ENCODE data around the gene SPG7. TPM values are rescaled to one million over a fixed set of nuclear protein-coding genes. Genes with fewer than 3 reads are reported as not detected.

The SPG7 gene
- total and polyA plus RNA-seq, 9 of the 15 experiments (the other 6 are each of a cell fraction or from before 2014, with no cell fraction given): 5.8 to 89.1 (median 49.4) TPM

DNA sequence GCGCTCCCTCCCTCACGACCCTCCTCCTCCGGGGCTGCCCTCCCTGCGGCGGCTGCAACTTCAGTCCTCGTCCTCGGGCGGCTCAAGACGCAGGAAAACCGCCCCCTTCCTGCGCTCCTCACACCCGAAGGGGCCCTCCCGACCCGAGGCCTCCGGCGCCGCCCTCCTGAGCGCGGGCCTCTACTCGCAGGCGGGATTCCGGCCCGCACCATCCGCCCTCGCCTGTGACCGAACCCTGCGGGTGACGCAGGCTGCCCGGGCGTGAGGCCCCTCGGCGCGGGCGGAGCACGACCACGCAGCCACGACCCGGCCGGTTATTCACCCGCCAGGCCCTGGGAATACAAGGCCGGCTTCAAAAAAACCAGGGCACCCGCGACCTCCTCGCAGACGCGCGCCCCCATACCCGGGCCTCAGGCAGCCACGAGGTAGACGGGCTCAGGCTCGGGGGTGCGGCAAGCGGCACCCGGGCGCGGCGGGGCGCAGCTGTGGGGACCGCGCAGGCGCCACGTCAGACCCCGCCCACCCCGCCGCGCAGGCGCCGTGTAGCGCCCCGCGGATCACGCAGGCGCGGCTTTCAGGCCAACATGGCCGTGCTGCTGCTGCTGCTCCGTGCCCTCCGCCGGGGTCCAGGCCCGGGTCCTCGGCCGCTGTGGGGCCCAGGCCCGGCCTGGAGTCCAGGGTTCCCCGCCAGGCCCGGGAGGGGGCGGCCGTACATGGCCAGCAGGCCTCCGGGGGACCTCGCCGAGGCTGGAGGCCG, at the start of gene SPG7 (continued):
- peak in 1 of 3 experiments; percentile 62; a peak in 1 of 6 replicates for TF ChIP-seq ZBTB11 (CRISPR knock-in tag; IDR thresholded peaks at IDR 0.05)
- no peak for TF ChIP-seq MECOM (CRISPR knock-in tag; IDR thresholded peaks at IDR 0.05)
- TF ChIP-seq ZBTB43 (CRISPR knock-in tag; IDR thresholded peaks at IDR 0.05): no peak
- no peak for TF ChIP-seq IRF2 (CRISPR knock-in tag; IDR thresholded peaks at IDR 0.05)
- no peak for TF ChIP-seq CHD7 (IDR thresholded peaks at IDR 0.05; ENCODE audit: low read depth, low read length)
- TF ChIP-seq C11orf30 (IDR thresholded peaks at IDR 0.05; ENCODE audit: low read depth): peak; percentile 46
- TF ChIP-seq TFAM (CRISPR knock-in tag; conservative IDR thresholded peaks at IDR 0.05): no peak
- no peak for TF ChIP-seq PCBP2 (IDR thresholded peaks at IDR 0.05; ENCODE audit: low read depth, low read length, poor library complexity, severe bottlenecking)
- TF ChIP-seq PRPF4 (IDR thresholded peaks at IDR 0.05; ENCODE audit: insufficient read depth, low read depth, low read length, poor library complexity, severe bottlenecking): peak; percentile 68
- peak; percentile 79; the same call in 1 of the 2 replicates for TF ChIP-seq GTF2E2 (tag; IDR thresholded peaks at IDR 0.05)
